Stimulated activated CD8-positive, alpha-beta memory T cell treated with anti-CD3 and anti-CD28 coated beads, Interleukin-2, amount 100 ng/mL, for 48 hours (primary cell): ENCODE results near the gene GCNT2.
"Not testable (repeated sequence)": the region's sequence is repeated elsewhere in the genome, so short reads cannot be mapped to it uniquely, and the experiment has no call there.

Experiments
- DNase-seq, 2 donors: peaks; one replicate each; pipeline ENCODE4 v3.0.0-alpha.2; 2020; ENCODE audit warnings: low read depth in 2 of 2

The GCNT2 gene

DNA sequence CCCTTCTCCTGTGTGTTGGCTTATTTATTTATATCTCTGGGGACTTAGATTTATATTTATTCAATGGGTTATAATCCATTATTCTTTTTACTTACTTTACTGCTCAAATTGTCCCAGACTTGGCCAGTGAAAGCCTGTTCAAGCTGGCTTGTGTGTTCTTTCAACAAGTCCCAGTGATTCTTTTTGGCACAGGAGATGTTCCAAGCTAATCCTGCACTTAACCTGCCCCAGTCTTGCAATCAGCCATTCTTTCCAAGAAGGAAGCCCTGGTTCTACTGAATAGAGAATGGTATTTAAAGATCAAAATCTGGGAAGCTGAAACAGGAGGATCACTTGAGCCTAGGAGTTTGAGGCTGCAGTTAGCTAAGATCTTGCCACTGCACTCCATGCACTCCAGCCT lies 26.7 kb downstream of the GCNT2 start:
- no peak for DNase-seq

DNA sequence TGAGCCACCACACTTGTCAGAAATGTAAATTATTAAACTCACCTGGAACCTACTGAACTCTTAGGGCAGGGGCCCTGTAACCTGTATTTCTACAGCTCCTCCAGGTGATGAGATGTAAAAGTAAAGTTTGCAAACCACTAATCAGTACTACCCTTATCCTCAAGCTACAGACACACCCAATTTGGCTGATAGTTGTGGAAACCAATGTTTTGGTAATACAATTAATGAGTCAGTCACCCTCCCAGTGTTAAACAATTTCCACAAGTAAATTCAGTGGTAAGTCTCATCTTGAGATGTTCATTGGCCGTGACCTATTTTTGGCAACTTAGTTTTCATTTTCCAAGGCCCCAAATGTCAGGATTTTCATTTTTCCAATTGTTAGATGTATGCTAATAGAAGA lies 29.6 kb downstream of the GCNT2 start:
- no peak for DNase-seq

DNA sequence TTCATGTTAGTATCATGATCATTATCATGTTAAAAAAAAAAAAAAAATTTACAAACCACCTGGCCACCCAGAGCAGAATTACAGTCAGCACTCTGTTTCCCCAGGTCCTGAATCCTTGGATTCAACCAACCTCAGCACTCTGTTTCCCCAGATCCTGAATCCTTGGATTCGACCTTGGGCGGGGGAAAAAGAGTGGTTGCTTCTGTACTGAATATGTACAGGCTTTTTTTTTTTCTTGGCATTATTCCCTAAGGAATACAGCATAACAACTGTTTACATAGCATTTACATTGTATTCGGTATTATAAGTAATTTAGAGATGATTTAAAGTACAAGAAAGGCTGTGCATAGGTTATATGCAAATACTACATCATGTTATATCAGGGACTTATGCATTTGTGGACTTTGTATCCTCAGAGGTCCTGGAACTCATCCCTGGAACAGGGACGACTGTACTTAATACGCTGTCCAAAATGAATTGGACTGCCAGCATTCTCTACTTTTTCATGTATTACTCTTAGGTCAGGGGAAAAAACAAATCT lies 31.2 kb downstream of the GCNT2 start:
- no peak for DNase-seq

DNA sequence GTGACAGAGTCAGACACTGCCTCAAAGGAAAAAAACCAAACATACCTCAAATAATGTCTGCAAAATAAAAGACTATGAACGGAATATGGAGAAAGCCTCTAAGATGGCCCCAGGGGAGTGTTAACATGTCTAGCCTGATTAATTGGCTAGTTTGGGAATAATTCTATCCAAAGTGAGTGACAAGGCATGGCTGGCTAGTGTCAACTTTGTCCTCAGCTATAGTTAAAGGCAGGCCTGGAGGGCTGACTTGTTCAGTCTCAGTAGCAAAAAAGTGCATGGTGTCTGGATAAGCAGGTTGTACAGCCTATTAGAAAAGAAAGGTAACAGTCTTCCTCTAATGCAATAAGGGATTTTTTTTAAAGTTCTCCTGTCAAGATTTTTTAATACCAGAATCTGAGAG lies 32.7 kb downstream of the GCNT2 start:
- DNase-seq, result no peak

DNA sequence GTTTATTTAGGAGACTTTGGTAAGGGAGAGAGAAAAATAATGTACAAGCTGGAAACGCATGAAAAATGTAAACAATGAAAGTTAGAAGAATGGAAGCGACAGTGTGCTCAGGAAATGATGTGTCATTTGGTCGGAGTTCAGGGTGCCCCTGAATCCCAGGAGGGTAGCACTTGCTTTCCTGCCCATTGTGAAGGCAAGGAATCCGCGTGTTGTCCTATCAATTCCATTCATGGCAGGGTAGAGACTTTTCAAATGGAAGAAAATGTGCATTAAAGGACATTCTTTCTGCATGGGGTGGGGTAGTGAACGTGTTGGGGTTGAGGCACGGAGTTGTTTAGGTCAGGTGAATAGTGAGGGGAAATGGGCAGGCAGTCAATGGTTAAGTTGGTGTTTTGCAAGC lies 33.7 kb downstream of the GCNT2 start:
- no peak for DNase-seq

DNA sequence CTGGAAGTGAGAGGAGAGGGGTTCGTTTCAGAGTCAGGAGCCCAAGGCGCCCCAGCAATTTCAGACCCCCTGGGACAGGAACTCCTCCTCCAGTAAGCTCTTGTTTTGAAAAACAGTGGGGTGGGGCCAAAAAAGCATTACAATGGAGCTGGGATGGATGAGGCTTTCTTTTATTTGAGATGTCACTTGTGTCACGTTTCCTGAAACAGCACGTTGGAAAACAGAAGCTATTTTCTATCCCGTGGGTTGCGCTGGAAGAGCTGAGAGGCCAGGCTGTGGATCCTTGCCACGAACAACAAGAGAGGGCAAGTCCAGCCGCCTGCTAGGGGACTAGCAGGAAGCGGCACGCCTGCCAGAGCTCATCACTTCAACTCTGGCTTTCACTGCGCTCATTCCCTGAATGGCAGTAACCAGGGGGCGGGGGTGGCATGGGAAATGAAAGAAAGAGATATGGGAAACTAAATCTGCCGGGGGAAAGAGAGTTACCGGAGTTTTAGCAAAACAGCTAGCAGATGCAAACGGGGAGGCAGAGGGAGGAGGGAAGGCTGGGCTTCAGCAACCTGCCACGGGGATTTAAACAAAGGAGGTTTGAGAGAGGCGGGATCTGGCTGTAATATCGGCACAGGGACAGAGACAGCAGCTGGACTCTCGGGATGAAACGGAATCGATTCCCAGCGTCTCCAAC lies 34.6 kb downstream of the GCNT2 start:
- DNase-seq, result no peak

DNA sequence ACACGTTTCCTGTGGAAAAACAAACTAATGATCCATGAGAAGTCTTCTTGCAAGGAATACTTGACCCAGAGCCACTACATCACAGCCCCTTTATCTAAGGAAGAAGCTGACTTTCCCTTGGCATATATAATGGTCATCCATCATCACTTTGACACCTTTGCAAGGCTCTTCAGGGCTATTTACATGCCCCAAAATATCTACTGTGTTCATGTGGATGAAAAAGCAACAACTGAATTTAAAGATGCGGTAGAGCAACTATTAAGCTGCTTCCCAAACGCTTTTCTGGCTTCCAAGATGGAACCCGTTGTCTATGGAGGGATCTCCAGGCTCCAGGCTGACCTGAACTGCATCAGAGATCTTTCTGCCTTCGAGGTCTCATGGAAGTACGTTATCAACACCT lies 35.4 kb downstream of the GCNT2 start:
- no peak for DNase-seq

DNA sequence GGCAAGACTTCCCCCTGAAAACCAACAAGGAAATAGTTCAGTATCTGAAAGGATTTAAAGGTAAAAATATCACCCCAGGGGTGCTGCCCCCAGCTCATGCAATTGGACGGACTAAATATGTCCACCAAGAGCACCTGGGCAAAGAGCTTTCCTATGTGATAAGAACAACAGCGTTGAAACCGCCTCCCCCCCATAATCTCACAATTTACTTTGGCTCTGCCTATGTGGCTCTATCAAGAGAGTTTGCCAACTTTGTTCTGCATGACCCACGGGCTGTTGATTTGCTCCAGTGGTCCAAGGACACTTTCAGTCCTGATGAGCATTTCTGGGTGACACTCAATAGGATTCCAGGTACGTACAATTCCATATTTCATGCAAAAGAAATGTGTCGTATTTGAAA lies 35.8 kb downstream of the GCNT2 start:
- no peak for DNase-seq

DNA sequence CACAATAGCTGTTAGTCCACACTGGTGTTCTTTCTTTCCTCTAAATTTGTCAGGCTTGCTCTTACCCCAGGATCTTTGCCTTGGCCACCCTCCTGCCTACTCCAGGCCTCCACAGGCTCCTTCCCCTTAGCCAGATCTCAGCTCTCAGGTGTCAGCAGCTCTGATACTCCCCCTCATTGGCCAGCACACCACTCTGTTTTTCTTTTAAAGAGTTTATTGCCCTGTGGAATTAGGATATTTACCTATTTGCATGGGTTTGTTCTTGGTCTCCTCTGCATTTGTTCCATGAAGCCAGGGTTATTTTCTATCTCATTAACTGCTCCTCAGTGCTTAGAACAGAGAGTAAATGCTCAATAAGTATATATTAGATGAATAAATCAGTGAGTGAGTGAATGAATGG lies 36.8 kb downstream of the GCNT2 start:
- DNase-seq, result no peak

DNA sequence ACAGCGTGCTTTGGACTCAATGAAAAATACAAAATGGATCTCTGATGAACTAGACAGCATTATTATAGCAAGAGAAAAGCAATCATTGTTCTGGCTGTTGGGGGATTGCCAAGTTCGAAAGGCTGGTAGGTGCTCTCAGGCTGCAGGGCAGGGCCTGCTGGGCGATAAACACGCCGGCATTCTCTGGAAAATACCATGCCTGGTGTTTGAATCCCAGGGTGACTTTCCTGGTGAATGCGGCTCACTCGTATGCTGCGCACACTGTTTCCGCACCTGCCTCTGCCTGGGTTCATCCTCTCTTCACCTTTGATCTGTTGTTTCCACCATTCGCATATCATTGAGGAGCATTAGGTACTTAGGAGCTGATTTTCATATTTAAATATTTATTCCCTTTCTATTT lies 37.4 kb downstream of the GCNT2 start:
- DNase-seq, result no peak

DNA sequence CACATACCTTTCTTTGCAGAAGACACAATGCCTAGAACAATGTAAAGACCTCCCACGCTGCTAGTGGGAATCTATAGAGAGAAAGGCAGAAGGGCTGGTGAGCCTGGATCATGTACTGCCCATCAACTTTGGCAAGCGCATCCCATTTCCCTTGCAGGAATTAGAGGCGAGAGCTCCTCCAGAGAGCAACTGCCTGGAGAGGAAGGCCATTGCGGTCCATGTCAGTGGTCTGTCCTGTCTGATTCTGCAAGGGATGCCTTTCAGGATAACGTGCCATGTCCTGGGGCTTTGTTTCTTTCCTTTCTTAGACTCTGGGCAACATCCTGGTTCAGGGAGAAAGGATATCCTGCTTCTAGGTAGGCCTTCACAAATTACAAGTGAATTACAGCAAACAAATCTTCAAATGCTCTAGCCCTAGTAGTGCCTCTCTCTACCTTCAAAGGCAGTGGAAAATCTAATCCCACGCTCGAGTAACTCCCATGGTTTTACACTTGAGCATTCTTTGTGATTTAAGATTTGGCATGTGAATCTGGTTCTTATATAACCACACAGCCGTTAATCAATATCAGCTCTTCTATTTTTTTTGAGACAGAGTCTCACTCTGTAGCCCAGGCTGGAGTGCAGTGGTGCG lies 38.5 kb downstream of the GCNT2 start:
- DNase-seq, result no peak

DNA sequence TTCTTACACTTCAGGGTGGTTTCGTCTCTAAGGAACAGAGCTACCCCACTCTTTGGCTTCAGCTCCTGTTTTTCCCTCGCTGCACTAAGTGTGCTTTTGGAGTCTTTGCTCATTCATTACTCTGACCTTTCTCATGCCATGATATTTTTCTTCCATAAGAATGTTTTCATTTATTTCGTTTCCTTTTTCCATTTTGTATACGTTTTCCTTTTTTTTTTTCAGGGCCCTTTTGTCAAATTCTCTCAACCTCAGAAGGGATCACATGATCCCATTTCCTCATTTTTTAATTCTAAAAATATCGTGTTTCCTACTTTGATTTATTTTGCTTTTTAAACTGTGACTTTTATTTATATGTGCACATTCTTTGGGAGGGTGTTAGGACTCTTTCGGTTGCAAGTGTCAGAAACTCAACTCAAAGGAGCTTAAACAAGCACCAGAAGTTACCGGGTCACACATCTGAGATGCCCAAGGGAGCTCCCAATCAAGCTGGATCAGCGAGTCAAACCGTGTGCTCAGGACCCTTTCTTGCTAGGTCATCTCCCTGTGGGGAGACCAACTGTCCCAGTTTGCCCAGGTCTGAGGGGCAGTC lies 40.6 kb downstream of the GCNT2 start:
- DNase-seq, result no peak

DNA sequence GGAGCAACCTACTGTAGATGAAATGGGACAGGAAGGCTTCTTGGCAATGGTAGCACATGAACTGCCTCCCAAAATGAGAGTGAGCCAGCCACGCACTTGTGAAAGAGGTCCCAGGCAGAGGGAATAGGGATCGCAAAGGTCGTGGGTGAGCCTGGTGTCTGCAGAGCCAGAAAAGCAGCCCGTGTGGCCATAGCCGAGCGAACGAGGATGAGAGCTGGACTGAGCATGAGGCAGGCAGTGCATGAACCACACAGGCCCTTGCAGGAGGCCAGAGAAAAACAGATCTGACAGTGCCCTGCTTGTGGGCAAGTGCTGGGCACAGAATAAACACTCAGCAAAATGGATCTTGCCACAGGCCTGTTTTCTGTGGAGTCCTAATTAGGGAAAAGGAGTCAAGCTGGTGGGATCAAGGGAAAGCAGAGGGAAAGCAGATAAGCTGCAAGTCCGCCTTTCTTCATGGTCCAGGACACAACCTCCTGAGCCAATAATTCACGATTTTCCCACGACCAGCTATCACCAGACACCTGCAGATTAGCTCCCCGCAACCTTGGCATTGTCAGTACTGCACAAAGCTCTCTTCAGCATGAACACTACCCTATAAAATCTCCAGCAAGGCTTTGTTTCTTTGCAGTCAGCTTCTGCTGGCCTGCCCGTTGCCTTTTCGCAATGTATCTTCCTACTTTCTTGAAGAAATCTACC lies 44.0 kb downstream of the GCNT2 start:
- no peak for DNase-seq

DNA sequence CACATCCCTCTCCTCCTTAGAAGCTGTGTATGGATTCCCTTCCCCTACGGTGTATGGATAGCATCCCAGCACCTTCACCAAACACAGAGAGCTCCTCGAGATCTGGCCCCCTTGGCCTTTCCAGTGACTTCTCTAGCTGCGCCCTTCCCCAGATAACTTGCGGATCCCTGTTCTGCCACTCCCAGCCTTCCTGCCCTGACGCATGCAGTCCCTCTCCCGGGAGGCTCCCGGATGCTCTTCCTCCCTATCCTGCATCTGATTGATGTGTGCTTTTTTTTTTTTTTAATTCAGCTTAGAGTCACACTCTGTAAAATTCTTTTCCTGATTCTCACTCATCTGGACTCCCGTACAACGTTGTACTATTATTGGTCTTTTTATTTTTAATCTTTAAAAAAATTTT lies 44.8 kb downstream of the GCNT2 start:
- no peak for DNase-seq

DNA sequence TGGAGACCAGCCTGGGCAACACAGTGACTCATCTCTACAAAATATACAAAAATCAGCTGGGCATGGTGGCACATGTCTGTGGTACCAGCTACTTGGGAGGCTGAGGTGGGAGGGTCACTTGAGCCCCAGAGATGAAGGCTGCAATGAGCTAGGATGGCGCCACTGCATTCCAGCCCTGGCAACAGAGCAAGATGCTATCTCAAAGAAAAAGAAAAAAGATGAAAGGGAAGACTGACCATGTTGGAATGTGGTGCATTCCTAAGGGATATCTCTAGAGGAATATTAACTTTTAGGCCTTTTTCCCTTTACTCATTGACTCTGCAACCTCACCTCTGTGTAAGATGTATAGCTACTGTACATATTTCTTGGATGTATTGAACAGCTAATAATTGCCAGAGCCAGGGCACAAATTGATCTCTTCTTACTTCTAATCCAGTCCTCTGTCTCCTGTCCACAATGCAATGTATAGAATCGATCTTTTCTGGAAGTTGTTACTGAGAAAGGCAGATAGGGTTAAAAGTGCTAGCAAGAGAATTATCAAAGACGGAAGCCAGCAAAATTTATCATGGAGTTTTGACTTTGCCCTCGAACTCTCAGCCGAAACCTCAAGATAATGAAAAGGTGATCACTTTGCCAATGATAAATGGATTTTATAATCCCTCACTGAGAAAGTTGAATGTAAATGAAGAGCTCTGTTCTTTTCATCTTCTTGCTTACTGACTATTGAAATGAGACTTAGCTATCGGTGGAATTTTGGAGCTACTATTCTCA lies 46.3 kb downstream of the GCNT2 start:
- no peak for DNase-seq

DNA sequence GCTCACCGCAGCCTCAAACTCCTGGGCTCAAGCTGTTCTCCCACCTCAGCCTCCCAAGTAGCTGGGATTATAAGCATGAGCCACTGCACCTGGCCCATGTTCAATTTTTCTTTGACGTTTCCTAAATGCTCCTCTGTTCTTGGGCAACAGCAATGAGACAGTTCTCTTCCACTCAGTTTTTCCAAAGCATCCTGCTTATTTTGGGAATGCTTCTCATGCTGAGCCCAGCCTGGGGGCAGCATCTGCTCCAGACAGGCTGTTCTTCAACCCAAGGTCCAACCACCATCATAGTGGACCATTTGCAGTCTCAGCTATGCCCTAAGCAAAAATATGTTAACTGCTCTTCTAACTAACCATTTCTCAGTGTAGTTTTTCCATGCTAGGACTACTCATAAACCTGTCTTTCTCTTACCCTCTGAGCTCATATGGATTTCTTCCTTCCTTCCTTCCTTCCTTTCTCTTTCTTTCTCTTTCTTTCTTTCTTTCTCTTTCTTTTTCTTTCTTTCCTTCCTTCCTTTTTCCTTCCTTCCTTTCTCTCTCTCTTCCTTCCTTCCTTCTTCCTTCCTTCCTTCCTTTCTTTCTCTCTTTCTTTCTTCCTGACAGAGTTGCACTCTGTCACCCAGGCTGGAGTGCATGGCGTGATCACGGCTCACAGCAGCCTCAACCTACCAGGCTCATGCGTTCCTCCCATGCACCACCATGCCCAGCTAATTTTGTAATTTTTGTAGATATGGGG lies 48.4 kb downstream of the GCNT2 start:
- DNase-seq, result no peak

DNA sequence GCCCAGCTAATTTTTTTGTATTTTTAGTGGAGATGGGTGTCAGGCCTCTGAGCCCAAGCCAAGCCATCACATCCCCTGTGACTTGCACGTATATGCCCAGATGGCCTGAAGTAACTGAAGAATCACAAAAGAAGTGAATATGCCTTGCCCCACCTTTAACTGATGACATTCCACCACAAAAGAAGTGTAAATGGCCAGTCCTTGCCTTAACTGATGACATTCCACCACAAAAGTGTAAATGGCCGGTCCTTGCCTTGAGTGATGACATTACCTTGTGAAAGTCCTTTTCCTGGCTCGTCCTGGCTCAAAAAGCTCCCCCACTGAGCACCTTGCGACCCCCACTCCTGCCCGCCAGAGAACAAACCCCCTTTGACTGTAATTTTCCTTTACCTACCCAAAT lies 54.4 kb downstream of the GCNT2 start:
- not testable (repeated sequence) for DNase-seq

DNA sequence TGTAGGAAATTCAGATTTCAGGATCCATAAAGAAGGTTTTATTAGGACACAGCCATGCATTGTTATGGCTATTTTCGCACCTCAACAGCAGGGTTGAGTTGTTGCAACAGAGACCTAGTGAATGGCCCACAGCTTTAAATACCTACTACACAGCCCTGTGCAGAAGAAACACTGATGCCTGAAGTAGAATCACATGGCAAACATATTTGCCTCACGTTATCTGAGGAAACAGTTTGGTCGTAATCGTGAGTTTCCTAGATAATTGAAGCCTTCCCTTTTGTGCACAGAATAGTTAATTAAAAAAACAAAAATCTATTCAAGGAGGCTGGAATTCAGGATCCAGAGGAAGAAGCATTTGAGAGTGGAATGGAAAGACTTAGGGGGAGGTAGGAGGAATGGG lies 55.1 kb downstream of the GCNT2 start:
- DNase-seq, result no peak

DNA sequence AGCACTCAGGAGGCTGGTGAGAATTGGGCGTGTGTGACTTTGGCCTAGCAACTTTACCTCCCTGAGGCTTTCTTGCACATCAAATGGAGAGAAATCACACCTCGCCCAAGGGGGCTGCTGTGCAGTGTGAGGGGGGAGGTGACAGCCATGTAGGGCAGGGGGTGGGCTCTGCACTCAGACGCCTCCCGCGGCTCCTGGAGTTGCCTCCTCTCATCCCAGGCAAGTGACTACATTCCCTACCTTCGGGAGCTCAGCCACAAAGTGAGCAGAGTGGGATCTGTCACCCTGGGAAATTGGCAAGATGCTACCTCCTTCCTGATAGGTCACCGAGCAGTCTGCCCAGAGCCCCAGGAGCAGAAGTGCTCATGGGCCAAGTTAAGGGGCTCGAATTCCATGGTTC lies 56.0 kb downstream of the GCNT2 start:
- no peak for DNase-seq

DNA sequence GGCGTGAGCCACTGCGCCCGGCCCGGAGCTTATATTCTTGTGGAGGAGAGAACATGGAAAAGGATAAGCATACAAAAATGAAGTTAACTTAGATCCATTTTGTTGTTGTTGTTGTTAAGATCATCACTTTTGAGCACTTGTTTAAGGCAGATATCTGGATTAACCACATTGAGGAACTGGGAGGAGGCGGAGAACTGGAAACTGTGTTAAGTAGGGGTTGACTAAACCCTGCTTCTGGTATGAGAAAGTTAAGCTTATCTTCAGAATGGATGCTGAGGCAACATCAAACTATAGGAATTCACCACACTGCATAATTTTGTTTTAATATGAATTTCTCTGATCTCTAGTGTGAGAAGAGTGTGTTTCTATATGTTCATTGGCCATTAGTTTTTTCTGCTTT lies 57.6 kb downstream of the GCNT2 start:
- no peak for DNase-seq

DNA sequence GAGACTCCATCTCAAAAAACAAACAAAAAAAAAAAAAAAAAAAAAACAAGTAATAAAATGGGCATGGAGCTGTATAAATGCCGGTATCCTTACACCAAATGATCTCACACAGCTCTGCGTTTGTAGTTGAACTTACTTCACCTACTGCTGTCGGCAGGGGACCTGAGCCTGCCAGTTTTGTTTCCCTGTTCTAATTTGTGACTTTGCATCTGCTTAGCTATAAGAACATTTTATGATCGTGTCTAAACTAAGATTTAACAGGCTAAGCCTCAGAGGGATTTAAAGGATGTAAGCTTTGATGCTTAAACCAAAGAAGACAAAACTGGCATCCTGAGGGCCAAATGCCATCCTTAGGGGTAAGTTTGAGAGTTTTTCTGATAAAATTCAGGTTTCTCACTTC lies 58.7 kb downstream of the GCNT2 start:
- no peak for DNase-seq
